PC-3 (cell line): Measurements from ENCODE around the gene C1orf198.

Experiments used
- EZH2 ChIP-seq: fragments of 300-600 bp; sonication (generic); IDR thresholded peaks from one replicate; pipeline ENCODE4 v1.6.1; 2017; ENCODE audit warnings: antibody characterized with exemption, mild to moderate bottlenecking, low read length; ENCODE audit not compliant: unreplicated experiment
- TF ChIP-seq, protein P1 (sequence below): fragments of 300-600 bp; sonication (generic); conservative IDR thresholded peaks from 2 replicates; pipeline ENCODE4 v1.5.1; 2017; ENCODE audit warnings: antibody characterized with exemption, low read depth, mild to moderate bottlenecking, low read length

GRCh38 chr1:230800891-230801840 is 67.2 kb downstream of the C1orf198 start:
- TF ChIP-seq, protein P1, sequence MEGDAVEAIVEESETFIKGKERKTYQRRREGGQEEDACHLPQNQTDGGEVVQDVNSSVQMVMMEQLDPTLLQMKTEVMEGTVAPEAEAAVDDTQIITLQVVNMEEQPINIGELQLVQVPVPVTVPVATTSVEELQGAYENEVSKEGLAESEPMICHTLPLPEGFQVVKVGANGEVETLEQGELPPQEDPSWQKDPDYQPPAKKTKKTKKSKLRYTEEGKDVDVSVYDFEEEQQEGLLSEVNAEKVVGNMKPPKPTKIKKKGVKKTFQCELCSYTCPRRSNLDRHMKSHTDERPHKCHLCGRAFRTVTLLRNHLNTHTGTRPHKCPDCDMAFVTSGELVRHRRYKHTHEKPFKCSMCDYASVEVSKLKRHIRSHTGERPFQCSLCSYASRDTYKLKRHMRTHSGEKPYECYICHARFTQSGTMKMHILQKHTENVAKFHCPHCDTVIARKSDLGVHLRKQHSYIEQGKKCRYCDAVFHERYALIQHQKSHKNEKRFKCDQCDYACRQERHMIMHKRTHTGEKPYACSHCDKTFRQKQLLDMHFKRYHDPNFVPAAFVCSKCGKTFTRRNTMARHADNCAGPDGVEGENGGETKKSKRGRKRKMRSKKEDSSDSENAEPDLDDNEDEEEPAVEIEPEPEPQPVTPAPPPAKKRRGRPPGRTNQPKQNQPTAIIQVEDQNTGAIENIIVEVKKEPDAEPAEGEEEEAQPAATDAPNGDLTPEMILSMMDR, result no peak
- TF ChIP-seq EZH2, result no peak
